Sigmoid colon (tissue), 7 donors: ENCODE results near the gene MNT. TPM values are rescaled to one million over a fixed set of nuclear protein-coding genes. Genes with fewer than 3 reads are reported as not detected.

Experiments used
- DNase-seq: peaks from one replicate; pipeline ENCODE4 v3.0.0-alpha.2; 2019
- H3K27ac ChIP-seq, 4 donors: fragments of 200-600 bp; sonication (generic); one replicate each; pipeline ENCODE4 v1.5.1; 2016 to 2019; ENCODE audit warnings: mild to moderate bottlenecking in 1 of 4
- H3K27me3 ChIP-seq, 3 donors: fragments of 200-600 bp; sonication (generic); one replicate each; pipeline ENCODE4 v1.5.1; 2019; ENCODE audit warnings: mild to moderate bottlenecking in 1 of 3
- H3K36me3 ChIP-seq, 4 donors: fragments of 200-600 bp; sonication (generic); one replicate each; pipeline ENCODE4 v1.5.1; 2016 to 2019
- H3K4me1 ChIP-seq, 4 donors: fragments of 200-600 bp; sonication (generic); one replicate each; pipeline ENCODE4 v1.5.1; 2017 to 2019
- H3K4me3 ChIP-seq, 4 donors: fragments of 200-600 bp; sonication (generic); one replicate each; pipeline ENCODE4 v1.5.1; 2017 to 2019; ENCODE audit warnings: mild to moderate bottlenecking in 2 of 4, moderate library complexity in 1 of 4
- H3K9me3 ChIP-seq, 4 donors: fragments of 200-600 bp in 3 of 4; sonication (generic) in 3 of 4; one replicate each; pipeline versions ENCODE4 v1.5.1 to v1.6.1; 2013 to 2019
- CTCF ChIP-seq, 4 experiments: fragments of 450-650 bp in 3 of 4; fragments of 200-600 bp in 1 of 4; IDR thresholded peaks; one replicate each; pipeline ENCODE4 v1.5.1; 2016 to 2019; ENCODE audit warnings: antibody characterized with exemption in 4 of 4, mild to moderate bottlenecking in 3 of 4, moderate library complexity in 2 of 4
- EP300 ChIP-seq, 4 donors: sonication (generic); formaldehyde crosslinking; IDR thresholded peaks; one replicate each; pipeline ENCODE4 v1.6.1; 2017; ENCODE audit warnings: antibody characterized with exemption in 4 of 4
- POLR2A ChIP-seq, 2 donors: fragments of 450-650 bp; IDR thresholded peaks; one replicate each; pipeline ENCODE4 v1.6.1; 2016; ENCODE audit warnings: antibody characterized with exemption in 2 of 2, mild to moderate bottlenecking in 2 of 2, moderate library complexity in 2 of 2
- POLR2AphosphoS5 ChIP-seq, 4 donors: sonication (generic); formaldehyde crosslinking; IDR thresholded peaks; one replicate each; pipeline ENCODE4 v1.6.1; 2017; ENCODE audit warnings: antibody characterized with exemption in 4 of 4
- WGBS, 2 donors: extraction: QIAGEN DNeasy Blood & Tissue Kit; methylation state at CpG; one replicate each; pipeline ENCODE4 v1.1.7; 2013; 5-methylcytosine and 5-hydroxymethylcytosine counted together
- intact Hi-C: fragments of 100-400 bp; cut with DNase I; formaldehyde crosslinking; loops from one replicate; pipeline ENCODE4 v1.15.1; 2023
- polyA plus RNA-seq, 3 donors: library from polyadenylated mRNA; stranded (reverse); fragments of 200-250 nt; gene quantifications; one replicate each; pipeline ENCODE4 v1.2.3, GENCODE V29; 2013
- total RNA-seq, 4 donors: library from RNA; depleted of rRNA; stranded (reverse); fragments of >200 nt; gene quantifications; one replicate each; pipeline ENCODE4 v1.1.0, GENCODE V29; 2016
- donor health status: healthy with polysubstance abuse.
- donor health status: Bipolar disorder and iron deficiency.
- donor health status: healthy.

MNT gene
- total and polyA plus RNA-seq, 7 donors, result 2.1 to 24.1 (median 7.7) TPM

DNA sequence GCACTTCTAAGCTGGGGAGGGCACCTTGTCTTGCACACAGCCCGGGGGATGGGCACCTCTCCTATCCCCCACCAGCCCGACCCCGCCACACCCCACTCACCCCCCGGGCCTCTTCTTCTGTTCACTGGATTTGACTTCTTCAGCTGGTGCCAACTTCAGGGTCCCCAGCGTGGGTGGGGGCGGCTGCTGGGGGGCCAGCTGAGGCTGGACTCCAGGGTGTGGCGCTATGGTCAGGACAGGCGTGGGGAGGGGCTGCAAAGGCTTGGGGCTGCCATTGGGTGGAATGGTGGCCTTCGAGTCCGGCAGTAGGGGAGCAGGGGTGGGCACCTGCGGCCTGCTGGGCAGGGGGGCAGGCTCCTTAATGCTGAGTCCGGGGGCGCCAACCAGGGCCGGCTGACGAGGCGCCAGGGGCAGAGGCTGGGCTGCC, 6.1 kb downstream of the MNT start:
- TF ChIP-seq POLR2AphosphoS5 (IDR thresholded peaks at IDR 0.05), result no peak
- no peak for TF ChIP-seq EP300 (IDR thresholded peaks at IDR 0.05)
- TF ChIP-seq CTCF (IDR thresholded peaks at IDR 0.05), result no peak
- TF ChIP-seq POLR2A (IDR thresholded peaks at IDR 0.05), result no peak
- Histone ChIP-seq H3K36me3 (no peaks in the 10 kb centered on the region), H3K27me3 (no peaks in the 10 kb centered on the region), H3K4me1 (peaks cover 3 to 88% (median 71%) of the 10 kb centered on the region in 4 donors), H3K4me3 (no peak overlapping the region), H3K9me3 (no peaks in the 10 kb centered on the region), H3K27ac (peak overlapping the region; percentile 97 to 100 (median 98))
- peak; percentile 67 for DNase-seq
- intact Hi-C loops, result no loop called here
- 87 to 92% methylated on average over 16 of the region's 16 CpGs for WGBS, 2 donors

DNA sequence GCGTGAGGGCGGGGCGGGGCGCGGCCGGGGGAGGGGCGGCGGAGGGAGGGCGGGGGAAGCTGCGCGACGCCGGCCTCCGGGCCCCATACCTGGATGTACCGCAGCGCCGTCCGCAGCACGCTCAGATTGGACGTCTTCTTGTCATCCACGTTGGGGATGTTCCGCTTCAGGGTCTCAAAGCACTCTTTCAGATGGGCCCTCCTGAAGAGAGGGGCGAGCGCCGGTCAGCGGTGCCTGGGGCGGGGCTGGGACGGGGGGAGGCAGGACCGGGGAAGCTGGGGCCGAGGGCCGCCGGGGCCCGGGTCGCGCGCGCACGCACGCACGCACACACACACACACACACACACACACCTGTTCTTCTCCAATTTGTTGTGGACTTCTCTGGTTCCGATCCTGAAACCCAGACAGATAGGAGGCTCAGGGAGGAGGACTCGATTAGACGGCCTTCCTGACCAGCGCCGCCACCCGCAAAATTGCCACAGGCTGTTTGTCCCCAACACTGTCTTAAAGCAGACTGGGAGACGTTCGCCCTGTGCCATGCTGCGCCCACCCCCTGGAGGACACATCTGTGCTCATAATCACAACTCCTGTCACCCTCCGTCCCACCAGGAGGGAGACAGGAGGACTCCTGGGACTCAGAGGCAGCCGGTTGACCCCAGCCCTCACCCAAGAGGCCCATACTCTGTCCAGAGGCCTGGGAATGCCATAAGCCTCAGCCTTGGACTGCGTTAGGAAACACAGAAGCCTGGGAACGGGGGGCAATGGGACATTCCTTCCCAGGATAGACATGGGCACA, 6.7 kb downstream of the MNT start:
- no peaks in the 10 kb centered on the region for H3K9me3 ChIP-seq
- no peaks in the 10 kb centered on the region for H3K36me3 ChIP-seq
- H3K27ac ChIP-seq, result peak overlapping the region; percentile 97 to 100 (median 98)
- 21% methylated on average over 53 of the region's 53 CpGs for WGBS, 2 donors
- peak overlapping the region; percentile 5 to 80 (median 66) for H3K4me3 ChIP-seq
- peaks cover 3 to 89% (median 74%) of the 10 kb centered on the region in 4 donors for H3K4me1 ChIP-seq
- peak; percentile 72 for DNase-seq
- no peak for TF ChIP-seq EP300 (IDR thresholded peaks at IDR 0.05)
- TF ChIP-seq POLR2AphosphoS5 (IDR thresholded peaks at IDR 0.05), result peak in 3 of 4 donors; percentile 6 to 70 (median 48)
- intact Hi-C loops, result loop anchor here (1.0 kb wide), 1 partner anchor 7 kb away; the partner anchor contains the start of gene MNT
- no peaks in the 10 kb centered on the region for H3K27me3 ChIP-seq

DNA sequence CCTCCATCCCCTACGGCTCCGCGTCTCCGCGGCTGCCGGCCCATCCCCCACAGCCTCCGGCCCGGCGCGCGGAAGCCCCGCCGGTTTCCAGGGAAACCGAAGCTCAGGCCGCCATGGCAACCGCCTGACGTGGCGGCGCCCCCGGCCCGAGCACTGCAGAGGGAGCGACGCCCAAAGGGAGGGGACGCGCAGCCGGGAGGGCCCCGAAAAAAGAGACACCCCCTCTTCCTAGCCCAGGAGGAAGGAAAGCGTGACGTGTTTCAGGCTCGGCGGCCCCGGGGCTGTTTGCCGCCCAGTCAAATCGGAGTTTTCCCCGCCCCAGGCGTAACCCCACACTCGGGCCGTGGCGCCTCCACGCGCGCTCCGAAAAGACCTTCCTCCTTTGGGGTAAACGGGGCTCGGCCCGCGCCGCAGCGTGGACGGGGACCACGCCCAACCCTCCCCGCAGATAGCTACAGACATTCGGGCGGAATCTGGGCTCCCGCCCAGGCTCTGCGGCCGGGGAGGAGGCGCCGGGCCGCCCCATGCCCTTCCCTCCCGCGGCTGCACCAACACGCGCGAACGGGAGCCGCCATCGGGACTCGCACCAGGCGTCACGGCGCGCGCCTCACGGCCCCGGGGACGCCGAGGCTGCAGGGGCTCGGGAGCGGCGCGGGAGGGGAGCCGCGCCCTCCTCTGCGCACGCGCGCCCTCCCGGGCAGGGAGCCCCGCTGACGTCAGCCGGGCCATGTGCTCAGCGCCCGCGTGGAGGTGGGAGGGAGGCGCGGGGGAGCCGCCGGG, 7.5 kb downstream of the MNT start:
- WGBS, 2 donors, result 0% methylated on average over 99 of the region's 99 CpGs
- Histone ChIP-seq H3K27me3 (no peaks in the 10 kb centered on the region), H3K4me3 (peak overlapping the region; percentile 60 to 80 (median 66)), H3K27ac (peak overlapping the region; percentile 97 to 100 (median 98)), H3K4me1 (peaks cover 3 to 81% (median 71%) of the 10 kb centered on the region in 4 donors), H3K36me3 (no peaks in the 10 kb centered on the region), H3K9me3 (no peaks in the 10 kb centered on the region)
- DNase-seq, result peak; percentile 96
- intact Hi-C loops, result loop anchor here (1.0 kb wide), 1 partner anchor 8 kb away; the partner anchor contains the start of gene MNT
- TF ChIP-seq POLR2A (IDR thresholded peaks at IDR 0.05), result peak in 1 of 2 donors; percentile 24
- TF ChIP-seq EP300 (IDR thresholded peaks at IDR 0.05), result no peak
- peak; percentile 73 to 82 (median 78) for TF ChIP-seq POLR2AphosphoS5 (IDR thresholded peaks at IDR 0.05)

DNA sequence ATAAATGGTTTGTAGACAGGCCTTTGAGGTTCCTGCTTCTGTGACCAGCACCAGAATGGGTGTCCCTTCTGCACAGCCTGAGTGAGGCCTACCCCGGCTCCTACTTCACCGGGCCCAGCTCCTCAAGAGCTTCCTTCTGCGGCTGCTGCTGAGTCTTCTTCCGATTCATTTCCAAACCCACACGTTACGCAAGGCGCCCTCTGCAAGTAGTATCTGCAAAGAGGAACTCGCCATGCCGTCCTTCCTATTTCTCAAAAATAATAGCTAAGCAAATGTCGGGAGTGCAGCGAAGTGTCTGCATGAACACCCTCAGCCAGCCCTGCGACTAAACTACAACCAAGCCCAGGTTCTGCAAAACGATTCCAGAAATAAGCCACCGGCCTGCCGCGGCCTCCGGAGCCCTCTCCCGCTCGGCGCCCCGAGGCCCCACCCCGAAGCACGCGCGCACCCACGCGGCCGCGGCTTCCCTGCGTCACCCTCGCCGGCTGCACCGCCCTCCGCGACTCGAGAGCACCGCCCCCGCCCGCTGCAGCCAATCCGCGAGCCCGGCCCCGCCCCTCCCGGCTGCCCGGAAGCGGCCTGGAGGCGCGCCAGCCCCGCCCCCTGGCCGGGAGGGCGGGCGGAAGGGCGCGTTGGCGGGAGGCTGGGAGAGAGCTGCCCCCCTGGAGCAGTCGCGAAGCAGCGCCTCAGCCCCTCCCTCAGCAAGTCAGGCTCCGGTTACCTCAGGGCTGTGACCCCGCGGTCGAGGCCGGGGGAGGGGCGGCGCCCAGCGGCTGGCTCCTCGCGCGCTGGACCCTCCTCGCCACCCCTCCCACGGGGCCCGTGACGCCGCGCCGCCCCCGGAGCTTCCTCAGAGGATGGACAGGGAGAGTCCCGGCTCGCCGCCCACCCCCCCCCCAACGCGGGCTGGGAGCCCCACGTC, 8.3 kb downstream of the MNT start:
- peaks cover 0 to 3% (median 2%) of the 10 kb centered on the region in 4 donors for H3K36me3 ChIP-seq
- H3K4me3 ChIP-seq, result peak overlapping the region; percentile 60 to 80 (median 66)
- H3K27me3 ChIP-seq, result no peaks in the 10 kb centered on the region
- H3K9me3 ChIP-seq, result no peaks in the 10 kb centered on the region
- WGBS, 2 donors, result 1 to 2% methylated on average over 83 of the region's 83 CpGs
- DNase-seq, result peak; percentile 98
- TF ChIP-seq POLR2A (IDR thresholded peaks at IDR 0.05) (peak in 1 of 2 donors; percentile 26), POLR2AphosphoS5 (IDR thresholded peaks at IDR 0.05) (peak; percentile 86 to 92 (median 90)), CTCF (IDR thresholded peaks at IDR 0.05) (no peak), EP300 (IDR thresholded peaks at IDR 0.05) (peak in 2 of 4 donors; percentile 43 to 44)
- peaks cover 3 to 73% (median 62%) of the 10 kb centered on the region in 4 donors for H3K4me1 ChIP-seq
- peak overlapping the region; percentile 97 to 100 (median 98) for H3K27ac ChIP-seq
- intact Hi-C loops, result loop anchor here (1.0 kb wide), 1 partner anchor 9 kb away; the partner anchor contains the start of gene MNT
